ENCODE data around the gene ATE1. TPM values are rescaled to one million over a fixed set of nuclear protein-coding genes. Genes with fewer than 3 reads are reported as not detected.
"Not testable (repeated sequence)": the region's sequence is repeated elsewhere in the genome, so short reads cannot be mapped to it uniquely, and the experiment has no call there.

The ATE1 gene
- total and polyA plus RNA-seq, 2 experiments from 2014 or later, result 16.9 to 48.9 TPM

DNA sequence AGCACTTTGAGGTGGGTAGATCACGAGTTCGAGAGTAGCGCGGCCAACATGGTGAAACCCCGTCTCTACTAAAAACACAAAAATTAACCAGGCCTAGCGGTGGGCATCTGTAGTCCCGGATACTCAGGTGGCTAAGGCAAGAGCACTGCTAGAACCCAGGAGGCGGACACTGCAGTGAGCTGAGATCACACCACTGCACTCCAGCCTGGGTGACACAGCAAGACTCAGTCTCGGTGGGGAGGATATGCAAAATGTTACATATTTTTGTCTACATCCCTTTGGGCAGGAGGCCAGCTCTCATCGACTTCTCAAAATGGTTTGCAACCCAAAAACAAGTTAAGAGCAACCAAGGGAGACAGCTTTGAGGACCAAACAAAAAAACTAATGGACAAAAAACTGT is 8.2 kb downstream of the ATE1 start:
- Histone ChIP-seq H3K4me3 (no peak overlapping the region), H2AFZ (no peak overlapping the region), H3K4me1 (ENCODE audit: insufficient read depth) (peaks cover 11% of the 10 kb centered on the region), H4K20me1 (ENCODE audit: insufficient read depth, poor library complexity, severe bottlenecking) (no peaks in the 10 kb centered on the region), H3K36me3 (replicated peaks; ENCODE audit: insufficient read depth, low read depth) (no peaks in the 10 kb centered on the region), H3K4me2 (no peak overlapping the region), H3K9me3 (ENCODE audit: low read depth) (no peaks in the 10 kb centered on the region), H3K27ac (no peak overlapping the region), H3K27me3 (no peaks in the 10 kb centered on the region), H3K9me2 (replicated peaks; ENCODE audit: insufficient read depth) (no peaks in the 10 kb centered on the region), H3K79me2 (peaks cover 74% of the 10 kb centered on the region)
- TF ChIP-seq EZH2 (IDR thresholded peaks at IDR 0.05; ENCODE audit: borderline replicate concordance), result no peak
- TF ChIP-seq, protein P1, sequence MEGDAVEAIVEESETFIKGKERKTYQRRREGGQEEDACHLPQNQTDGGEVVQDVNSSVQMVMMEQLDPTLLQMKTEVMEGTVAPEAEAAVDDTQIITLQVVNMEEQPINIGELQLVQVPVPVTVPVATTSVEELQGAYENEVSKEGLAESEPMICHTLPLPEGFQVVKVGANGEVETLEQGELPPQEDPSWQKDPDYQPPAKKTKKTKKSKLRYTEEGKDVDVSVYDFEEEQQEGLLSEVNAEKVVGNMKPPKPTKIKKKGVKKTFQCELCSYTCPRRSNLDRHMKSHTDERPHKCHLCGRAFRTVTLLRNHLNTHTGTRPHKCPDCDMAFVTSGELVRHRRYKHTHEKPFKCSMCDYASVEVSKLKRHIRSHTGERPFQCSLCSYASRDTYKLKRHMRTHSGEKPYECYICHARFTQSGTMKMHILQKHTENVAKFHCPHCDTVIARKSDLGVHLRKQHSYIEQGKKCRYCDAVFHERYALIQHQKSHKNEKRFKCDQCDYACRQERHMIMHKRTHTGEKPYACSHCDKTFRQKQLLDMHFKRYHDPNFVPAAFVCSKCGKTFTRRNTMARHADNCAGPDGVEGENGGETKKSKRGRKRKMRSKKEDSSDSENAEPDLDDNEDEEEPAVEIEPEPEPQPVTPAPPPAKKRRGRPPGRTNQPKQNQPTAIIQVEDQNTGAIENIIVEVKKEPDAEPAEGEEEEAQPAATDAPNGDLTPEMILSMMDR (IDR thresholded peaks at IDR 0.05; ENCODE audit: poor library complexity), result no peak
- no peak for TF ChIP-seq EZH2phosphoT487 (IDR thresholded peaks at IDR 0.05; ENCODE audit: low read depth, severe bottlenecking, unreplicated experiment)
- 98% methylated on average over 10 of the region's 10 CpGs for WGBS (ENCODE audit: low lambda C conversion rate, missing lambda C conversion rate)
- DNase-seq (ENCODE audit: low spot score), result no peak

DNA sequence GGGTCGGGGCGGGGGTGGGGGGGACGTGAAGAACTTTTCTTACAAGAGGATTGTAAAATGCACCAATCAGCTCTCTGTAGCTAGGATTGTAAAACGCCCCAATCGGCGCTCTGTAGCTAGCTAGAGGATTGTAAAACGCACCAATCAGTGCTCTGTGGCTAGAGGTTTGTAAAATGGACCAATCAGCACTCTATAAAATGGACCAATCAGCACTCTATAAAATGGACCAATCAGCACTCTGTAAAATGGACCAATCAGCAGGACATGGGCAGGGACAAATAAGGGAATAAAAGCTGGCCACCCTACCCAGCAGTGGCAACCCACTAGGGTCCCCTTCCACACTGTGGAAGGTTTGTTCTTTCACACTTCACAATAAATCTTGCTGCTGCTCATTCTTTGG is 9.0 kb downstream of the ATE1 start:
- H3K4me2 ChIP-seq; H3K9me2 ChIP-seq (replicated peaks; ENCODE audit: insufficient read depth); H3K4me3 ChIP-seq; H4K20me1 ChIP-seq (ENCODE audit: insufficient read depth, poor library complexity, severe bottlenecking); DNase-seq (ENCODE audit: low spot score); H3K9me3 ChIP-seq (ENCODE audit: low read depth); H3K36me3 ChIP-seq (replicated peaks; ENCODE audit: insufficient read depth, low read depth); H2AFZ ChIP-seq; H3K27me3 ChIP-seq; H3K27ac ChIP-seq: not testable (repeated sequence)
- Histone ChIP-seq H3K4me1 (ENCODE audit: insufficient read depth) (peaks cover 11% of the 10 kb centered on the region), H3K79me2 (peaks cover 74% of the 10 kb centered on the region)
- WGBS (ENCODE audit: low lambda C conversion rate, missing lambda C conversion rate), result 97% methylated on average over 7 of the region's 7 CpGs

- no peak overlapping the region for H2AFZ ChIP-seq
- H3K36me3 ChIP-seq (replicated peaks; ENCODE audit: insufficient read depth, low read depth), result no peaks in the 10 kb centered on the region
- no peaks in the 10 kb centered on the region for H3K9me3 ChIP-seq (ENCODE audit: low read depth)
- H3K27ac ChIP-seq, result no peak overlapping the region
- no peak for DNase-seq (ENCODE audit: low spot score)
- no peak overlapping the region for H3K4me2 ChIP-seq
- H3K79me2 ChIP-seq, result peaks cover 63% of the 10 kb centered on the region
- WGBS (ENCODE audit: low lambda C conversion rate, missing lambda C conversion rate), result 83% methylated on average over 6 of the region's 6 CpGs
- H3K4me3 ChIP-seq, result no peak overlapping the region
- no peaks in the 10 kb centered on the region for H3K27me3 ChIP-seq
- TF ChIP-seq EZH2phosphoT487 (IDR thresholded peaks at IDR 0.05; ENCODE audit: low read depth, severe bottlenecking, unreplicated experiment) (no peak), EZH2 (IDR thresholded peaks at IDR 0.05; ENCODE audit: borderline replicate concordance) (no peak)
- TF ChIP-seq, protein P1 (IDR thresholded peaks at IDR 0.05; ENCODE audit: poor library complexity), result no peak
- peaks cover 5% of the 10 kb centered on the region for H3K4me1 ChIP-seq (ENCODE audit: insufficient read depth)
- no peaks in the 10 kb centered on the region for H4K20me1 ChIP-seq (ENCODE audit: insufficient read depth, poor library complexity, severe bottlenecking)
- H3K9me2 ChIP-seq (replicated peaks; ENCODE audit: insufficient read depth), result no peaks in the 10 kb centered on the region
Observed at GRCh38 chr10:121914661-121915060, 13.2 kb downstream of the ATE1 start.

GRCh38 chr10:121911421-121911697 is 16.5 kb downstream of the ATE1 start:
- Histone ChIP-seq H2AFZ (no peak overlapping the region), H4K20me1 (ENCODE audit: insufficient read depth, poor library complexity, severe bottlenecking) (no peaks in the 10 kb centered on the region), H3K9me2 (replicated peaks; ENCODE audit: insufficient read depth) (no peaks in the 10 kb centered on the region), H3K4me3 (no peak overlapping the region), H3K4me2 (no peak overlapping the region), H3K9me3 (ENCODE audit: low read depth) (no peaks in the 10 kb centered on the region), H3K79me2 (peaks cover 57% of the 10 kb centered on the region), H3K4me1 (ENCODE audit: insufficient read depth) (no peaks in the 10 kb centered on the region), H3K27me3 (no peaks in the 10 kb centered on the region), H3K36me3 (replicated peaks; ENCODE audit: insufficient read depth, low read depth) (no peaks in the 10 kb centered on the region), H3K27ac (no peak overlapping the region)
- DNase-seq (ENCODE audit: low spot score), result no peak
- no peak for TF ChIP-seq EZH2 (IDR thresholded peaks at IDR 0.05; ENCODE audit: borderline replicate concordance)
- TF ChIP-seq, protein P1 (IDR thresholded peaks at IDR 0.05; ENCODE audit: poor library complexity), result no peak
- TF ChIP-seq EZH2phosphoT487 (IDR thresholded peaks at IDR 0.05; ENCODE audit: low read depth, severe bottlenecking, unreplicated experiment), result no peak
- WGBS (ENCODE audit: low lambda C conversion rate, missing lambda C conversion rate), result 100% methylated on average over 2 of the region's 2 CpGs

Measured in hepatocyte (in vitro differentiated cells).